AG09319 (cell line): ENCODE results near the gene COX20.
"Not testable (repeated sequence)": the region's sequence is repeated elsewhere in the genome, so short reads cannot be mapped to it uniquely, and the experiment has no call there.

Experiments used
- DNase-seq: peaks from one replicate; pipeline ENCODE4 v3.0.0-alpha.2; 2010; ENCODE audit warnings: low read depth; ENCODE audit errors: extremely low read depth
- CTCF ChIP-seq: IDR thresholded peaks from 2 replicates; pipeline ENCODE4 v1.5.1; 2011; ENCODE audit warnings: low read depth, mild to moderate bottlenecking, inconsistent platforms, low read length, moderate library complexity

COX20 gene

GRCh38 chr1:244821134-244821533 is 14.3 kb upstream of the COX20 start:
- TF ChIP-seq CTCF: no peak
- no peak for DNase-seq

GRCh38 chr1:244822878-244823277 is 12.6 kb upstream of the COX20 start:
- no peak for TF ChIP-seq CTCF

GRCh38 chr1:244826712-244827111 is 8.7 kb upstream of the COX20 start:
- DNase-seq: no peak
- TF ChIP-seq CTCF: no peak

More at GRCh38 chr1:244822878-244823277, 12.6 kb upstream of the COX20 start:
- DNase-seq: no peak

- no peak for TF ChIP-seq CTCF
- no peak for DNase-seq
Measured at GRCh38 chr1:244830639-244831038, 4.8 kb upstream of the COX20 start.

- DNase-seq: not testable (repeated sequence)
Measured at GRCh38 chr1:244833260-244833659, 2.2 kb upstream of the COX20 start.

GRCh38 chr1:244833734-244834542 is 1.5 kb upstream of the COX20 start:
- no peak for DNase-seq
- TF ChIP-seq CTCF: peak; percentile 15

GRCh38 chr1:244834543-244835275 is 749 bp upstream of the COX20 start:
- peak; percentile 74 for DNase-seq
- TF ChIP-seq CTCF: no peak
